OCI-LY3 (cell line): ENCODE measurements around the gene RTF2.

Experiments used
- EZH2phosphoT487 ChIP-seq: fragments of 200-600 bp; shearing (Covaris generic); IDR thresholded peaks from 2 replicates; pipeline ENCODE4 v1.6.1; 2018; ENCODE audit warnings: antibody characterized with exemption, mixed run types, low read depth
- TF ChIP-seq, protein P1 (sequence below): fragments of 200-600, 300-600 bp; sonication (generic); IDR thresholded peaks from 2 replicates; pipeline ENCODE4 v1.5.1; 2014; ENCODE audit warnings: antibody characterized with exemption, low read length, low read depth

DNA sequence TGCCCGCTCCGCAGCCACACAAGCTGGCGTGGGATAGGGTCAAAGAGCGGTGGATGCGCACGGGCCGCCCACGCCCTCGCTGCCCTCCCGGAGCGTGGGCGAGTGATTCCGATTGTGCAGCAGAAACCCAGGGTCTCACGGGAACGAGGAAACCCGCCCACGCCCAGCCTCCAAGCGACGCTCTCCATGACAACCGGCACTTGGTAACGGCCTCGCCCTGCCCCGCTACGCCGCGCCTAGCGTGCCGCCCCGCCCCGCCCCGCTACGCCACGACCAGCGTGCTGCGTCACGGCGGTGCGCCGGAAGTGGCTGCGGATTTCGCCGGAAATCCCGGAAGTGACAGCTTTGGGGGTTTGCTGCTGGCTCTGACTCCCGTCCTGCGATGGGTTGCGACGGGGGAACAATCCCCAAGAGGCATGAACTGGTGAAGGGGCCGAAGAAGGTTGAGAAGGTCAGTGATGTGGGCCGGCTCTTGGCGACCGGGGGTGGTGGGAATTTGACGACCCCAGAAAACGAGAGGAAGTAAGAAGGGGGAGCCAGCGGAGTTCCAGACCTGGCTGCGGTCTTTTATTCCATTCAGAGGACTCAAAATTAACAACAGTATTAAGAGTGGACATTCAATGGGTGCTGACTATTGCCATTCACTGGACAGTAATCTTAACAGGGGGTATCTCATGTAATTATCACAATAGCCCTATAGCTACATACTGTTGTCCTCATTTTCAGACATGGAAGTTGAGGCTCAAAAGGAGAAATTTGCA lies at the start of gene RTF2:
- TF ChIP-seq, protein P1, sequence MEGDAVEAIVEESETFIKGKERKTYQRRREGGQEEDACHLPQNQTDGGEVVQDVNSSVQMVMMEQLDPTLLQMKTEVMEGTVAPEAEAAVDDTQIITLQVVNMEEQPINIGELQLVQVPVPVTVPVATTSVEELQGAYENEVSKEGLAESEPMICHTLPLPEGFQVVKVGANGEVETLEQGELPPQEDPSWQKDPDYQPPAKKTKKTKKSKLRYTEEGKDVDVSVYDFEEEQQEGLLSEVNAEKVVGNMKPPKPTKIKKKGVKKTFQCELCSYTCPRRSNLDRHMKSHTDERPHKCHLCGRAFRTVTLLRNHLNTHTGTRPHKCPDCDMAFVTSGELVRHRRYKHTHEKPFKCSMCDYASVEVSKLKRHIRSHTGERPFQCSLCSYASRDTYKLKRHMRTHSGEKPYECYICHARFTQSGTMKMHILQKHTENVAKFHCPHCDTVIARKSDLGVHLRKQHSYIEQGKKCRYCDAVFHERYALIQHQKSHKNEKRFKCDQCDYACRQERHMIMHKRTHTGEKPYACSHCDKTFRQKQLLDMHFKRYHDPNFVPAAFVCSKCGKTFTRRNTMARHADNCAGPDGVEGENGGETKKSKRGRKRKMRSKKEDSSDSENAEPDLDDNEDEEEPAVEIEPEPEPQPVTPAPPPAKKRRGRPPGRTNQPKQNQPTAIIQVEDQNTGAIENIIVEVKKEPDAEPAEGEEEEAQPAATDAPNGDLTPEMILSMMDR = no peak
- no peak for TF ChIP-seq EZH2phosphoT487
